ENCODE measurements around the gene ACOXL.

DNA sequence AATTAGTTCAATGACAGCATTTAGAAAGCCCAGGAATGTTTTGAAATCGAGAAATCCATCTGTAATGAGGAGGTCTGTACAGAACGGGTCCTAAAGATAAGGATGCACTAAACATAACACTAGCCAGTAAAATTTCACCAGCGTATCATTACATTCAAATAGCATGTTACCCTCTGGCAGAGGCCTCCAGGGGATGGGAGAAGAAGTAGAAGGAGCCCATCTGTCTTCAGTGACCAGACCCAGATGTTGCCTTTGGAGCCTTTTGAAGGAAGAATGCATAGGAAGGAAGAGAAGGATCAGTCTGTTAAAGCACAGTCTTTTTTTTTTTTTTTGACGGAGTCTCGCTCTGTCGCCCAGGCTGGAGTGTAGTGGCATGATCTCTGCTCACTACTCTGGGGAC lies 302.2 kb downstream of the ACOXL start:
- no peak for TF ChIP-seq POLR2A (IDR thresholded peaks at IDR 0.05; ENCODE audit: low read length)
- TF ChIP-seq GATA1 (IDR thresholded peaks at IDR 0.05; ENCODE audit: low read depth, low read length) = no peak

Data from erythroblast (primary cell).